Kidney epithelial cell (primary cell): Measurements from ENCODE around the gene IL20RA. TPM values are rescaled to one million over a fixed set of nuclear protein-coding genes. Genes with fewer than 3 reads are reported as not detected.
"Not testable (repeated sequence)": the region's sequence is repeated elsewhere in the genome, so short reads cannot be mapped to it uniquely, and the experiment has no call there.

Source experiments
- DNase-seq: peaks from one replicate; pipeline ENCODE4 v3.0.0-alpha.2; 2010; ENCODE audit warnings: low read depth
- H3K27me3 ChIP-seq: 2 replicates; pipeline ENCODE4 v1.6.0; 2011; ENCODE audit warnings: low read length; ENCODE audit not compliant: control insufficient read depth, insufficient read depth
- H3K36me3 ChIP-seq: 2 replicates; pipeline ENCODE4 v1.5.1; 2011; ENCODE audit warnings: low read length; ENCODE audit not compliant: control insufficient read depth, insufficient read depth
- H3K4me3 ChIP-seq: 2 replicates; pipeline ENCODE4 v1.5.1; 2011; ENCODE audit warnings: low read depth, mild to moderate bottlenecking, control low read depth, low read length
- total RNA-seq: library from RNA; depleted of rRNA; stranded (reverse); fragments of >200 nt; gene quantifications from 2 replicates; pipeline ENCODE4 v1.2.3, GENCODE V29; 2015
- TF ChIP-seq, protein P1 (sequence below): IDR thresholded peaks from 2 replicates; pipeline ENCODE4 v1.5.1; 2011; ENCODE audit warnings: mild to moderate bottlenecking, moderate library complexity, low read length, control low read depth, inconsistent platforms; ENCODE audit not compliant: insufficient read depth, poor library complexity, severe bottlenecking

IL20RA gene
- total RNA-seq, 1 donor from 2014 or later = 0.46 TPM

DNA sequence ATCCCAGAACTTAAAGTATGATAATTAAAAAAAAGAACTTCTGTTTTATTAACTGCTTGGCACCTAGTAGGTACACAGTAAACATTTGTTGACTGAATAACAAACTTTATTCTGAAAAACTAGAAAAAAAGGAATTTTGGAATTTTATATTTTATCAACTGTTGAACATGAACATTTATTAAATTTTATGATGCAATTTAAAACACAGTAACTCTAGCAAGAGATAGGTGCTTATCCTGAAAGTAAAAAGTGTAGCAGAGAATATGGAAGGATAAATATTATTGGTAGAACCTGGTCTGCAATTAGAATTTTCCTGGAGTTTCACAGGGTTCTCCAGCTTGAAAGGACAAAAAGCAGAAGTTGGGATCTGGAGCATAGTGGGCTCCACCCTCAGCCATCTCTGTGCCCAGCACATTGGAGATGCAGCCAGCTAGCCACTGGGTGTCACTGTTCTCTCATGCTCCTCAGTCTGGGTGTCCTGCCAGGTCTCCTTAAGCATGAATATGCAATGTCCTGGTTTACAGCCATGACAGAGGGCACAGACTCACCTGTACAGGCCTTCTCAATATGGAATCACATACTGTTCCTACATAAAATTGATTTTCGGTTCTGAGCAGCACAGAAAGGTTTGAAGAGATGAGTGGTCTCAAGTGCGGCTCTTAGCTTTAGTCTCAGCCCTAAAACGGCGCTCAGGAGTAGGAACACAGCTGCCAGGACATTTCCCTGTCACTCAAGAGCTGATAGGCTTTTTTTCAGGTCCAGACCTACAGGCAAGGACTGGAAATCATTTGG lies 31.7 kb upstream of the IL20RA start:
- TF ChIP-seq, protein P1, sequence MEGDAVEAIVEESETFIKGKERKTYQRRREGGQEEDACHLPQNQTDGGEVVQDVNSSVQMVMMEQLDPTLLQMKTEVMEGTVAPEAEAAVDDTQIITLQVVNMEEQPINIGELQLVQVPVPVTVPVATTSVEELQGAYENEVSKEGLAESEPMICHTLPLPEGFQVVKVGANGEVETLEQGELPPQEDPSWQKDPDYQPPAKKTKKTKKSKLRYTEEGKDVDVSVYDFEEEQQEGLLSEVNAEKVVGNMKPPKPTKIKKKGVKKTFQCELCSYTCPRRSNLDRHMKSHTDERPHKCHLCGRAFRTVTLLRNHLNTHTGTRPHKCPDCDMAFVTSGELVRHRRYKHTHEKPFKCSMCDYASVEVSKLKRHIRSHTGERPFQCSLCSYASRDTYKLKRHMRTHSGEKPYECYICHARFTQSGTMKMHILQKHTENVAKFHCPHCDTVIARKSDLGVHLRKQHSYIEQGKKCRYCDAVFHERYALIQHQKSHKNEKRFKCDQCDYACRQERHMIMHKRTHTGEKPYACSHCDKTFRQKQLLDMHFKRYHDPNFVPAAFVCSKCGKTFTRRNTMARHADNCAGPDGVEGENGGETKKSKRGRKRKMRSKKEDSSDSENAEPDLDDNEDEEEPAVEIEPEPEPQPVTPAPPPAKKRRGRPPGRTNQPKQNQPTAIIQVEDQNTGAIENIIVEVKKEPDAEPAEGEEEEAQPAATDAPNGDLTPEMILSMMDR = peak; percentile 89
- Histone ChIP-seq H3K36me3 (no peaks in the 10 kb centered on the region), H3K4me3 (no peak overlapping the region), H3K27me3 (no peaks in the 10 kb centered on the region)
- DNase-seq = no peak

DNA sequence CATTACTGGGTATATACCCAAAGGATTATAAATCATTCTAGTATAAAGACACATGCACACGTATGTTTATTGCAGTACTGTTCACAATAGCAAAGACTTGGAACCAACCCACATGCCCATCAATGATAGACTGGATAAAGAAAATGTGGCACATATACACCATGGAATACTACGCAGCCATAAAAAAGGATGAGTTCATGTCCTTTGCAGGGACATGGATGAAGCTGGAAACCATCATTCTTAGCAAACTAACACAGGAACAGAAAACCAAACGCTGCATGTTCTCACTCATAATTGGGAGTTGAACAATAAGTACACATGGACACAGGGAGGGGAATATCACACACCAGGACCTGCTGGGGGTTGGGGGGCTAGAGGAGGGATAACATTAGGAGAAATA lies 31.0 kb upstream of the IL20RA start:
- H3K36me3 ChIP-seq, DNase-seq, H3K4me3 ChIP-seq, H3K27me3 ChIP-seq: not testable (repeated sequence)

DNA sequence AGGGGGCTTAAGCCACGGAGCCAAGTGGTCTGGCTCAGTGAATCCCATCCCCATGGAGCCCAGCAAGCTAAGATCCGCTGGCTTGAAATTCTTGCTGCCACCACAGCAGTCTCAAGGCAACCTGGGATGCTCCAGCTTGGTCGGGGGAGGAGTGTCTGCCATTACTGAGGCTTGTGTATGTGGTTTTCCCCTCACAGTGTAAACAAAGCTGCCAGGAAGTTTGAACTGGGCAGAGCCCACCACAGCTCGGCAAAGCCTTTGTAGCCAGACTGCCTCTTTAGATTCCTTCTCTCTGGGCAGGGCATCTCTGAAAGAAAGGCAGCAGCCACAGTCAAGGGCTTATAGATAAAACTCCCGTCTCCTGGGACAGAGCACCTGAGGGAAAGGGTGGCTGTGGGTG lies 25.5 kb upstream of the IL20RA start:
- H3K36me3 ChIP-seq = no peaks in the 10 kb centered on the region
- TF ChIP-seq, protein P1 = no peak
- H3K27me3 ChIP-seq = no peaks in the 10 kb centered on the region
- H3K4me3 ChIP-seq = no peak overlapping the region
- no peak for DNase-seq

DNA sequence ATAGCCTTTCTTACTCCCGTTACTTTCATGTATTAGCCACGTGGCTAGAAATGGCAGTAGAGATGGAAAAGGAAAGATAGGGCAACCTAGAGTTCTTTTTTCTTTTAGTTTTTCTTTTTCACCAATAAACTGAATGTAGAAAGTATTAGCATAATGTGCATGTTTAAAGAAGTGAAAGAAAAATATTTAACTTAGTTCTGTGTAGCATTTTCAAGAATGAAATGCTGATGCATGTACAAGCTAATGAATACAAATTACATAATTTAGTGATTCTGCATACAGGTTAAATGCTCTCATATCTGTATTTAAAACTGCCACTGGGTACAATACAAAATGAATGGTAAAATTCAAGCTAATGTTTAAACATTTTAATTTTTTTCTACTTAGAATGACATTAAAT lies 22.6 kb upstream of the IL20RA start:
- Histone ChIP-seq H3K4me3 (no peak overlapping the region), H3K27me3 (no peaks in the 10 kb centered on the region), H3K36me3 (no peaks in the 10 kb centered on the region)
- no peak for DNase-seq
- TF ChIP-seq, protein P1 = no peak

DNA sequence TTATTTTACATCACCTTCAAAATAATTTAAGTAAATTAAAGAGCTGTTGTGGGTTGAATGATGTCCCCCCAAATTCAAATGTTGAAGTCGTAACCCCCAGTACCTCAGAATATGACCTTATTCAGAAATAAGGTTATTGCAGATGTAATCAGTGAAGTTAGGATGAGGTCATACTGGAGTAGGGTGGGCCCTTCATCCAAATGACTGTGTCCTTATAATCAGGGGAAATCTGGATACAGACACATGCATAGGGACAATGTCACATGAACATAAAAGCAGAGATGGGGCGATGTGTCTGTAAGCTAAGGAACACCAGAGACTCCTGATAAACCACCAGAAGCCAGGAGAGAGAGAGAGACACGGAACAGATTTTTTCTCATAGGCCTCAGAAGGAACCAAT lies 13.3 kb upstream of the IL20RA start:
- TF ChIP-seq, protein P1 = no peak

DNA sequence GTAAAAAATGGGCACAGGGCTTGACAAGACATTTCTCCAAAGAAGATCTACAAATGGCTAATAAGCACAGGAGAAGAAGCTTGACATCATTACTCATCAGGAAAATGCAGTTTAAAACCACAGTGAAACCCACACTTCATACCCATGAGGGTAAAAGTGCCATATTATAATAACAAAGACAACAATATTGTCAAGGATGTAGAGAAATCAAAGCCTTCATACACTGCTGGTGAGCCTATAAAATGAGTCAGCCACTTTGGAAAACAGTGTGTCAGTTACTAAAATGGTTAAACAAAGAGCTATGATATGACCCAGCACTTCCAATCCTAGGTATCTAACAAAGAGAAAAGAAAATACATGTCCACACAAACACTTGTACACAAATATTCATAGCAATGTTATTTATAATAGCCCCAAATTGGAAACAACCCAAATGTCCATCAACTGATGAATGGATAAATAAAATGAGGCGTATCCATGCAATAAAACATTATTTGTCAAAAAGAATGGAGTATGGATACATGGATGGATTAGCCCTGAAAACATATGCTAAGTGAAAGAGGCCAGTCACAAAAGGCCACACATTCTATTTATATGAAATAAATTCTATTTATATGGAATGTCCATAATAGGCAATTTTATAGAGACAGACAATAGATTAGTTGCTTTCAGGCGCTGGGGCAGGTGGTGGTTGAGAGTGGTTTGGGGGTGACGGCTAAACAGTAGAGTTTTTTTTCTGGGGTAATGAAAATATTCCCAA lies 11.5 kb upstream of the IL20RA start:
- no peaks in the 10 kb centered on the region for H3K27me3 ChIP-seq
- TF ChIP-seq, protein P1 = no peak
- H3K36me3 ChIP-seq = no peaks in the 10 kb centered on the region
- no peak for DNase-seq
- no peak overlapping the region for H3K4me3 ChIP-seq

More for the DNA sequence above, 13.3 kb upstream of the IL20RA start:
- no peaks in the 10 kb centered on the region for H3K27me3 ChIP-seq
- no peaks in the 10 kb centered on the region for H3K36me3 ChIP-seq
- no peak for DNase-seq
- no peak overlapping the region for H3K4me3 ChIP-seq
